Measurements from ENCODE around the gene FAM170B. TPM values are rescaled to one million over a fixed set of nuclear protein-coding genes. Genes with fewer than 3 reads are reported as not detected.

The FAM170B gene
- total RNA-seq, 1 donor from 2014 or later = not detected

- Histone ChIP-seq H3K4me3 (no peak overlapping the region), H2AFZ (replicated peaks) (no peak overlapping the region), H3F3A (ENCODE audit: low read depth) (no peaks in the 10 kb centered on the region), H3K9me3 (ENCODE audit: low read depth) (no peaks in the 10 kb centered on the region), H4K20me1 (ENCODE audit: low read depth) (no peaks in the 10 kb centered on the region), H3K79me2 (ENCODE audit: low read depth) (no peaks in the 10 kb centered on the region), H3K9ac (no peak overlapping the region), H3K27me3 (no peaks in the 10 kb centered on the region), H3K36me3 (no peaks in the 10 kb centered on the region), H3K4me2 (no peak overlapping the region), H3K4me1 (no peaks in the 10 kb centered on the region), H3K27ac (no peak overlapping the region)
- peaks cover 13% of the 10 kb centered on the region for H3K4me1 Mint-ChIP-seq
- H3K9me3 Mint-ChIP-seq = no peaks in the 10 kb centered on the region
- H3K27ac Mint-ChIP-seq = no peak overlapping the region
- H3K27me3 Mint-ChIP-seq (ENCODE audit: insufficient read depth, low read depth) = peaks cover 11% of the 10 kb centered on the region
- no peak for TF ChIP-seq EZH2 (IDR thresholded peaks at IDR 0.05)
- TF ChIP-seq EZH2phosphoT487 (IDR thresholded peaks at IDR 0.05) = no peak
- TF ChIP-seq, protein P1, sequence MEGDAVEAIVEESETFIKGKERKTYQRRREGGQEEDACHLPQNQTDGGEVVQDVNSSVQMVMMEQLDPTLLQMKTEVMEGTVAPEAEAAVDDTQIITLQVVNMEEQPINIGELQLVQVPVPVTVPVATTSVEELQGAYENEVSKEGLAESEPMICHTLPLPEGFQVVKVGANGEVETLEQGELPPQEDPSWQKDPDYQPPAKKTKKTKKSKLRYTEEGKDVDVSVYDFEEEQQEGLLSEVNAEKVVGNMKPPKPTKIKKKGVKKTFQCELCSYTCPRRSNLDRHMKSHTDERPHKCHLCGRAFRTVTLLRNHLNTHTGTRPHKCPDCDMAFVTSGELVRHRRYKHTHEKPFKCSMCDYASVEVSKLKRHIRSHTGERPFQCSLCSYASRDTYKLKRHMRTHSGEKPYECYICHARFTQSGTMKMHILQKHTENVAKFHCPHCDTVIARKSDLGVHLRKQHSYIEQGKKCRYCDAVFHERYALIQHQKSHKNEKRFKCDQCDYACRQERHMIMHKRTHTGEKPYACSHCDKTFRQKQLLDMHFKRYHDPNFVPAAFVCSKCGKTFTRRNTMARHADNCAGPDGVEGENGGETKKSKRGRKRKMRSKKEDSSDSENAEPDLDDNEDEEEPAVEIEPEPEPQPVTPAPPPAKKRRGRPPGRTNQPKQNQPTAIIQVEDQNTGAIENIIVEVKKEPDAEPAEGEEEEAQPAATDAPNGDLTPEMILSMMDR (IDR thresholded peaks at IDR 0.05) = no peak
- no peak overlapping the region for H3K4me3 Mint-ChIP-seq
- no peaks in the 10 kb centered on the region for H3K36me3 Mint-ChIP-seq
- no peak for DNase-seq (ENCODE audit: low spot score)
Observed at GRCh38 chr10:49138361-49138891, 4.6 kb upstream of the FAM170B start.

- Histone ChIP-seq H3K36me3 (no peaks in the 10 kb centered on the region), H3K79me2 (ENCODE audit: low read depth) (no peaks in the 10 kb centered on the region), H3K9me3 (ENCODE audit: low read depth) (no peaks in the 10 kb centered on the region), H2AFZ (replicated peaks) (no peak overlapping the region), H3K4me1 (no peaks in the 10 kb centered on the region), H3K9ac (no peak overlapping the region), H3K27me3 (no peaks in the 10 kb centered on the region), H4K20me1 (ENCODE audit: low read depth) (no peaks in the 10 kb centered on the region), H3K4me2 (no peak overlapping the region), H3K4me3 (no peak overlapping the region), H3F3A (ENCODE audit: low read depth) (no peaks in the 10 kb centered on the region), H3K27ac (no peak overlapping the region)
- Mint-ChIP-seq H3K27ac (no peak overlapping the region), H3K4me1 (peaks cover 13% of the 10 kb centered on the region), H3K36me3 (no peaks in the 10 kb centered on the region), H3K27me3 (ENCODE audit: insufficient read depth, low read depth) (peaks cover 11% of the 10 kb centered on the region), H3K4me3 (no peak overlapping the region), H3K9me3 (no peaks in the 10 kb centered on the region)
- DNase-seq (ENCODE audit: low spot score) = no peak
- TF ChIP-seq EZH2 (IDR thresholded peaks at IDR 0.05) (no peak), EZH2phosphoT487 (IDR thresholded peaks at IDR 0.05) (no peak)
- TF ChIP-seq, protein P1 (IDR thresholded peaks at IDR 0.05) = no peak
Observed at GRCh38 chr10:49136525-49136924, 2.7 kb upstream of the FAM170B start.

DNA sequence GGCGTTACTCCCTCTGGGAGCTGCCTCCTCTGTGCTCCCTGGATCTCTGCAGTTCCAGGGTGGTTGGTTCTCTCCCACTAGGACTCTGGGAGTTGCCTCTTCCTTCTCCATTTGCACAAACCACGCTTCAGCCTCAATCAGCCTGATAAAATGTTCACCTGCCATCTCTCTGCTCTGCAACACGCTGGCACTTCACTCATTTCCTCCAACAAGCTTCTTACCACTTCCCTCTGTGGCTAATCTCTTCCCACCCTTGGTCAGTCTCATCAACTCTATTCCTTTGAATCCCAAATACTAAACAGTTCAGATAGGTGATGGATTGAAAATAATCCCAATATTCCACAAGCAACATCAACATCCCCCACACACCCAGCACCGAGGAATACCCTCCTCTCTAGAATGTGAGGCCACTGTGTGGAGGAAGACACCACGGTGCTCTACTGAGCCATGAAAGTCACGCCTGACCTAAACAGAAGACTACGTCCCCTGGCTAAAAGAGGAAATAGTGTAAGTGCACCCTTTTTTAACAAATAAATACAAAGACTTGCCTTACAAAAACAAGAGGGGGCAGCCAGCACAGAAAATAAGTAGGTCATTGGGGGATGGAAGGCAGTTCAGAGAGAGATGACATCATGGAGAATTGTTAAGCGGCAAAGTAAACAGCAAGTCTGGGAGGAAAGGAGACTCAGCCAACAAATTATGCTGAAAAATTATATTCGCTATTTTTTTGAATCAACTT, 1.9 kb upstream of the FAM170B start:
- no peak overlapping the region for H3K27ac ChIP-seq
- no peaks in the 10 kb centered on the region for H3F3A ChIP-seq (ENCODE audit: low read depth)
- peaks cover 11% of the 10 kb centered on the region for H3K27me3 Mint-ChIP-seq (ENCODE audit: insufficient read depth, low read depth)
- H3K9ac ChIP-seq = no peak overlapping the region
- no peaks in the 10 kb centered on the region for H4K20me1 ChIP-seq (ENCODE audit: low read depth)
- H3K4me3 Mint-ChIP-seq = no peak overlapping the region
- H3K79me2 ChIP-seq (ENCODE audit: low read depth) = no peaks in the 10 kb centered on the region
- H3K27ac Mint-ChIP-seq = no peak overlapping the region
- TF ChIP-seq EZH2phosphoT487 (IDR thresholded peaks at IDR 0.05) (no peak), EZH2 (IDR thresholded peaks at IDR 0.05) (no peak)
- TF ChIP-seq, protein P1 (IDR thresholded peaks at IDR 0.05) = no peak
- H3K36me3 ChIP-seq = no peaks in the 10 kb centered on the region
- no peaks in the 10 kb centered on the region for H3K9me3 ChIP-seq (ENCODE audit: low read depth)
- no peak for DNase-seq (ENCODE audit: low spot score)
- H3K4me3 ChIP-seq = no peak overlapping the region
- H3K27me3 ChIP-seq = no peaks in the 10 kb centered on the region
- H3K4me2 ChIP-seq = no peak overlapping the region
- peaks cover 13% of the 10 kb centered on the region for H3K4me1 Mint-ChIP-seq
- H3K9me3 Mint-ChIP-seq = no peaks in the 10 kb centered on the region
- no peaks in the 10 kb centered on the region for H3K36me3 Mint-ChIP-seq
- H3K4me1 ChIP-seq = no peaks in the 10 kb centered on the region
- no peak overlapping the region for H2AFZ ChIP-seq (replicated peaks)

Measured in neural progenitor cell (in vitro differentiated cells).